Activated B cell treated with CpG ODN at 0.5 μM for 24 hours (primary cell): ENCODE data around the gene PLCG2. TPM values are rescaled to one million over a fixed set of nuclear protein-coding genes. Genes with fewer than 3 reads are reported as not detected.

Experiments
- ATAC-seq: fragments of 200-7000 bp; cut with Tn5 transposase; one replicate; pipeline ENCODE4 v1.10.0; 2021; ENCODE audit warnings: low read depth, mild to moderate bottlenecking, moderate library complexity
- CTCF ChIA-PET: fragments of 350-600 bp; sonication (Branson Sonifier 250); formaldehyde crosslinking; loops from one replicate; lab custom pipeline; 2021; ENCODE audit warnings: antibody characterized with exemption; lab: Charles Lee
- POLR2A ChIA-PET: fragments of 350-600 bp; sonication (Branson Sonifier 250); formaldehyde crosslinking; loops from one replicate; lab custom pipeline; 2021; ENCODE audit warnings: antibody characterized with exemption; lab: Charles Lee
- DNase-seq: peaks from one replicate; pipeline ENCODE4 v3.0.0; 2022
- H3K27ac Mint-ChIP-seq: one replicate; pipeline ENCODE4 v1.8.0; 2020; ENCODE audit warnings: mixed read lengths
- H3K27me3 Mint-ChIP-seq: one replicate; pipeline ENCODE4 v1.8.0; 2021; ENCODE audit warnings: mixed read lengths
- H3K36me3 Mint-ChIP-seq: one replicate; pipeline ENCODE4 v1.8.0; 2021; ENCODE audit warnings: low read depth, mixed read lengths
- H3K4me1 Mint-ChIP-seq: one replicate; pipeline ENCODE4 v1.8.0; 2021; ENCODE audit warnings: mixed read lengths
- H3K4me3 Mint-ChIP-seq: one replicate; pipeline ENCODE4 v1.8.0; 2020; ENCODE audit warnings: mild to moderate bottlenecking, mixed read lengths
- H3K9me3 Mint-ChIP-seq: one replicate; pipeline ENCODE4 v1.8.0; 2020; ENCODE audit warnings: mixed read lengths
- CTCF ChIP-seq: fragments of 200-600 bp; IDR thresholded peaks from one replicate; pipeline ENCODE4 v1.8.0; 2022; ENCODE audit warnings: antibody characterized with exemption, mild to moderate bottlenecking
- intact Hi-C: fragments of 100-400 bp; cut with micrococcal nuclease; formaldehyde crosslinking; loops from one replicate; pipeline ENCODE4 v1.15.1; 2024
- total RNA-seq: library from RNA; stranded (reverse); gene quantifications from 2 replicates; pipeline ENCODE4 v1.2.3, GENCODE V29; 2022

PLCG2 gene
- total RNA-seq, 1 donor from 2014 or later: 525 TPM

- Mint-ChIP-seq H3K4me1 (no peaks in the 10 kb centered on the region), H3K36me3 (peaks cover 98% of the 10 kb centered on the region), H3K9me3 (no peaks in the 10 kb centered on the region), H3K27ac (no peak overlapping the region), H3K4me3 (no peak overlapping the region), H3K27me3 (no peaks in the 10 kb centered on the region)
- ChIA-PET CTCF (interaction anchor here (0.6 kb wide), 1 partner anchor 191 kb away, joined by 3 read pairs; no protein-coding TSS in a partner anchor), POLR2A (no interaction called here)
- DNase-seq: no peak
- no peak for TF ChIP-seq CTCF
- no peak for ATAC-seq
- intact Hi-C loops: loop anchor here (2.0 kb wide), 1 partner anchor 290 kb away; no protein-coding TSS in a partner anchor
These were observed 161.9 kb downstream of the PLCG2 start for GRCh38 chr16:81940781-81941560.

- no peak for TF ChIP-seq CTCF
- H3K9me3 Mint-ChIP-seq: no peaks in the 10 kb centered on the region
- peaks cover 98% of the 10 kb centered on the region for H3K36me3 Mint-ChIP-seq
- intact Hi-C loops: no loop called here
- CTCF ChIA-PET: no interaction called here
- DNase-seq (no peak), ATAC-seq (no peak)
- POLR2A ChIA-PET: no interaction called here
- no peak overlapping the region for H3K27ac Mint-ChIP-seq
- H3K4me3 Mint-ChIP-seq: no peak overlapping the region
- H3K27me3 Mint-ChIP-seq: no peaks in the 10 kb centered on the region
- H3K4me1 Mint-ChIP-seq: no peaks in the 10 kb centered on the region
These were observed 163.0 kb downstream of the PLCG2 start for GRCh38 chr16:81942007-81942601.

- ChIA-PET CTCF (no interaction called here), POLR2A (no interaction called here)
- ATAC-seq (no peak), DNase-seq (no peak)
- H3K27ac Mint-ChIP-seq: no peak overlapping the region
- H3K36me3 Mint-ChIP-seq: peaks cover 97% of the 10 kb centered on the region
- H3K4me1 Mint-ChIP-seq: no peaks in the 10 kb centered on the region
- no peaks in the 10 kb centered on the region for H3K27me3 Mint-ChIP-seq
- TF ChIP-seq CTCF: no peak
- H3K4me3 Mint-ChIP-seq: no peak overlapping the region
- peaks cover 12% of the 10 kb centered on the region for H3K9me3 Mint-ChIP-seq
- intact Hi-C loops: no loop called here
These were observed 166.6 kb downstream of the PLCG2 start for GRCh38 chr16:81945665-81946064.

- H3K4me1 Mint-ChIP-seq: no peaks in the 10 kb centered on the region
- no peak for ATAC-seq
- TF ChIP-seq CTCF: no peak
- H3K36me3 Mint-ChIP-seq: peaks cover 96% of the 10 kb centered on the region
- ChIA-PET CTCF (no interaction called here), POLR2A (interaction anchor here (0.5 kb wide), 1 partner anchor 124 kb away, joined by 9 read pairs; no protein-coding TSS in a partner anchor)
- DNase-seq: no peak
- intact Hi-C loops: no loop called here
- no peak overlapping the region for H3K27ac Mint-ChIP-seq
- H3K27me3 Mint-ChIP-seq: no peaks in the 10 kb centered on the region
- H3K9me3 Mint-ChIP-seq: peaks cover 12% of the 10 kb centered on the region
- no peak overlapping the region for H3K4me3 Mint-ChIP-seq
These were observed 167.1 kb downstream of the PLCG2 start for GRCh38 chr16:81946206-81946605.

GRCh38 chr16:81951564-81951963 lies 172.5 kb downstream of the PLCG2 start:
- peaks cover 16% of the 10 kb centered on the region for H3K9me3 Mint-ChIP-seq
- ChIA-PET CTCF (no interaction called here), POLR2A (no interaction called here)
- H3K4me1 Mint-ChIP-seq: no peaks in the 10 kb centered on the region
- H3K27me3 Mint-ChIP-seq: no peaks in the 10 kb centered on the region
- H3K27ac Mint-ChIP-seq: no peak overlapping the region
- DNase-seq (no peak), ATAC-seq (no peak)
- intact Hi-C loops: loop anchor here (10.0 kb wide), 1 partner anchor 63 kb away; the partner anchor contains the start of gene SDR42E1
- TF ChIP-seq CTCF: no peak
- no peak overlapping the region for H3K4me3 Mint-ChIP-seq
- peaks cover 95% of the 10 kb centered on the region for H3K36me3 Mint-ChIP-seq
